SW480 (cell line): ENCODE measurements around the gene SERTM1.
A peak's percentile ranks its signal among the peaks of the same experiment; 100 is the strongest.

Experiments
- DNase-seq: peaks from one replicate; pipeline ENCODE4 v3.0.0-alpha.2; 2016; ENCODE audit warnings: low spot score

The SERTM1 gene

GRCh38 chr13:36673838-36674326 lies at the start of gene SERTM1:
SERTM1 (plus strand) TSS chr13:36674020; CDS start chr13:36695079, 21,059 bp downstream.
- no peak for DNase-seq

- no peak for DNase-seq
Observed at GRCh38 chr13:36628377-36629056, 45.3 kb upstream of the SERTM1 start.

GRCh38 chr13:36629057-36629385 lies 44.8 kb upstream of the SERTM1 start:
- DNase-seq = no peak

GRCh38 chr13:36630181-36630803 lies 43.5 kb upstream of the SERTM1 start:
- DNase-seq = no peak

- no peak for DNase-seq
Observed at GRCh38 chr13:36639610-36640009, 34.2 kb upstream of the SERTM1 start.

GRCh38 chr13:36650611-36651010 lies 23.2 kb upstream of the SERTM1 start:
- DNase-seq = no peak

GRCh38 chr13:36665630-36666029 lies 8.2 kb upstream of the SERTM1 start:
- no peak for DNase-seq

GRCh38 chr13:36666477-36667229 lies 7.2 kb upstream of the SERTM1 start:
- no peak for DNase-seq

GRCh38 chr13:36668316-36668715 lies 5.5 kb upstream of the SERTM1 start:
- no peak for DNase-seq

- no peak for DNase-seq
Observed at GRCh38 chr13:36673352-36673751, 468 bp upstream of the SERTM1 start.

- DNase-seq = no peak
Observed at GRCh38 chr13:36674337-36675212, 755 bp downstream of the SERTM1 start.

GRCh38 chr13:36675213-36675536 lies 1.4 kb downstream of the SERTM1 start:
- DNase-seq = no peak

- DNase-seq = no peak
Observed at GRCh38 chr13:36680913-36681312, 7.1 kb downstream of the SERTM1 start.

- DNase-seq = no peak
Observed at GRCh38 chr13:36681894-36682624, 8.2 kb downstream of the SERTM1 start.

- no peak for DNase-seq
Observed at GRCh38 chr13:36683701-36684100, 9.9 kb downstream of the SERTM1 start.

GRCh38 chr13:36685927-36686326 lies 12.1 kb downstream of the SERTM1 start:
- peak; percentile 8 for DNase-seq

GRCh38 chr13:36696410-36697010 lies 22.7 kb downstream of the SERTM1 start:
- DNase-seq = no peak

GRCh38 chr13:36700170-36700569 lies 26.4 kb downstream of the SERTM1 start:
- DNase-seq = no peak

- DNase-seq = no peak
Observed at GRCh38 chr13:36706755-36707154, 32.9 kb downstream of the SERTM1 start.

- no peak for DNase-seq
Observed at GRCh38 chr13:36709136-36709890, 35.5 kb downstream of the SERTM1 start.
